GM19455 (cell line): Measurements from ENCODE around the gene NR4A3.
"Not testable (repeated sequence)": the region's sequence is repeated elsewhere in the genome, so short reads cannot be mapped to it uniquely, and the experiment has no call there.

Experiments
- ATAC-seq: cut with Tn5 transposase; IDR thresholded peaks from one replicate; pipeline ENCODE4 v1.9.1; 2021; ENCODE audit not compliant: unreplicated experiment

Gene NR4A3

GRCh38 chr9:99821396-99822108, at the start of gene NR4A3:
TSS of gene NR4A3 (plus strand) at chr9:99821885. CDS start at chr9:99828043, 6,158 bp downstream.
- peak; percentile 42 for ATAC-seq

- ATAC-seq, result no peak
Measured at GRCh38 chr9:99773468-99774138, 48.1 kb upstream of the NR4A3 start.

- no peak for ATAC-seq
Measured at GRCh38 chr9:99778308-99778707, 43.4 kb upstream of the NR4A3 start.

GRCh38 chr9:99778836-99779235, 42.8 kb upstream of the NR4A3 start:
- no peak for ATAC-seq

GRCh38 chr9:99779277-99779676, 42.4 kb upstream of the NR4A3 start:
- no peak for ATAC-seq

GRCh38 chr9:99782349-99782748, 39.3 kb upstream of the NR4A3 start:
- ATAC-seq, result not testable (repeated sequence)

- no peak for ATAC-seq
Measured at GRCh38 chr9:99782962-99783718, 38.5 kb upstream of the NR4A3 start.

GRCh38 chr9:99783799-99784198, 37.9 kb upstream of the NR4A3 start:
- ATAC-seq, result no peak

GRCh38 chr9:99785010-99785590, 36.6 kb upstream of the NR4A3 start:
- no peak for ATAC-seq

- ATAC-seq, result no peak
Measured at GRCh38 chr9:99787556-99787955, 34.1 kb upstream of the NR4A3 start.

GRCh38 chr9:99793528-99793927, 28.2 kb upstream of the NR4A3 start:
- no peak for ATAC-seq

- no peak for ATAC-seq
Measured at GRCh38 chr9:99796231-99796630, 25.5 kb upstream of the NR4A3 start.

- ATAC-seq, result no peak
Measured at GRCh38 chr9:99801775-99802174, 19.9 kb upstream of the NR4A3 start.

- no peak for ATAC-seq
Measured at GRCh38 chr9:99803694-99804093, 18.0 kb upstream of the NR4A3 start.

- peak; percentile 65 for ATAC-seq
Measured at GRCh38 chr9:99807276-99807852, 14.3 kb upstream of the NR4A3 start.

- no peak for ATAC-seq
Measured at GRCh38 chr9:99807956-99808355, 13.7 kb upstream of the NR4A3 start.

GRCh38 chr9:99808454-99808853, 13.2 kb upstream of the NR4A3 start:
- ATAC-seq, result no peak

- no peak for ATAC-seq
Measured at GRCh38 chr9:99809586-99810319, 11.9 kb upstream of the NR4A3 start.

GRCh38 chr9:99811172-99811571, 10.5 kb upstream of the NR4A3 start:
- ATAC-seq, result no peak

GRCh38 chr9:99811598-99812383, 9.9 kb upstream of the NR4A3 start:
- no peak for ATAC-seq
